WERI-Rb-1 (cell line): ENCODE measurements around the gene ACOT7.

ENCODE experiments used
- DNase-seq: peaks from one replicate; pipeline ENCODE4 v3.0.0-alpha.2; 2020
- H3K27ac ChIP-seq: fragments of 250-450 bp; sonication (Bioruptor Pico); 2 replicates; pipeline ENCODE4 v1.5.1; 2020; ENCODE audit warnings: mild to moderate bottlenecking, moderate library complexity
- H3K27me3 ChIP-seq: fragments of 250-450 bp; sonication (Bioruptor Pico); 2 replicates; pipeline ENCODE4 v1.5.1; 2021; ENCODE audit warnings: mild to moderate bottlenecking, low read depth, moderate library complexity; ENCODE audit not compliant: insufficient read depth, severe bottlenecking
- H3K36me3 ChIP-seq: fragments of 250-450 bp; sonication (Bioruptor Pico); 2 replicates; pipeline ENCODE4 v1.5.1; 2020; ENCODE audit warnings: mild to moderate bottlenecking, moderate library complexity
- H3K4me3 ChIP-seq: 2 replicates; pipeline ENCODE4 v1.5.1; 2011; ENCODE audit warnings: low read depth, mild to moderate bottlenecking, control low read depth, low read length
- H3K9me3 ChIP-seq: fragments of 250-450 bp; sonication (Bioruptor Pico); 2 replicates; pipeline ENCODE4 v1.5.1; 2021; ENCODE audit warnings: mild to moderate bottlenecking, moderate library complexity; ENCODE audit not compliant: severe bottlenecking
- TF ChIP-seq, protein P1 (sequence below): IDR thresholded peaks from 2 replicates; pipeline ENCODE4 v1.5.1; 2011; ENCODE audit warnings: low read depth, mild to moderate bottlenecking, control low read depth, inconsistent platforms, low read length

The ACOT7 gene

DNA sequence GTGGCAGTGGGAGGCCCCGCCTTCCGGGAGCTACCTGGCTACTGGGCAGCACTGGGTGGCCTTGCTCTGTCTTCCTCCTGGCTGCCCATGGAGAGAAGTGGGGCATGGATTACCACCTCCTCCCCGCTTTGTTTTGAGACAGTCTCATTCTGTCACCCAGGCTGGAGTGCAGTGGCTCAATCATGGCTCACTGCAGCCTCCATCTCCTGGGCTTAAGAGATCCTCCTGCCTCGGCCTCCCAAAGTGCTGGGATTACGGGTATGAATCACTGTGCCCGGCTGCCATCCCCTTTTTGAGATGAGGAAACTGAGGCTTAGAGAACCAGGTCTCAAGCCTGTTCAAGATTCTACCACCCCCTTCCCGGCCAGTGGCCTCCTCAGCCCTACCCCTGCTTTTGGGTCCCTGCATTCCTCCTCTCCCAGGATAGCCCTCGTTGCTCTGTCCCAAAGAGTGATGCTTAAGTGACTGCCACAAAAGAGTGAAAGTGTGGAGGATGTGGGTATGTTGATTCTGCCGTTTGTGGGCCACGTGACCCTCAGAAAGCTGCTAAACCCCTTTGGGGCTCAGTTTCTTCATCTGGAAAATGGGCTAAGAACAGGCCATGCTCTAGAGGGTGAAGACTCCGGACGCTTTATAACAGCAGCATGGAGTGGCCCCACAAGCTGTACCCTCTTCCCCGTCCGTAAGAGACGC is 141.7 kb downstream of the ACOT7 start:
- Histone ChIP-seq H3K27me3 (no peaks in the 10 kb centered on the region), H3K4me3 (no peak overlapping the region), H3K9me3 (no peaks in the 10 kb centered on the region), H3K36me3 (no peaks in the 10 kb centered on the region; the same call in 1 of the 2 replicates), H3K27ac (no peak overlapping the region)
- TF ChIP-seq, protein P1, sequence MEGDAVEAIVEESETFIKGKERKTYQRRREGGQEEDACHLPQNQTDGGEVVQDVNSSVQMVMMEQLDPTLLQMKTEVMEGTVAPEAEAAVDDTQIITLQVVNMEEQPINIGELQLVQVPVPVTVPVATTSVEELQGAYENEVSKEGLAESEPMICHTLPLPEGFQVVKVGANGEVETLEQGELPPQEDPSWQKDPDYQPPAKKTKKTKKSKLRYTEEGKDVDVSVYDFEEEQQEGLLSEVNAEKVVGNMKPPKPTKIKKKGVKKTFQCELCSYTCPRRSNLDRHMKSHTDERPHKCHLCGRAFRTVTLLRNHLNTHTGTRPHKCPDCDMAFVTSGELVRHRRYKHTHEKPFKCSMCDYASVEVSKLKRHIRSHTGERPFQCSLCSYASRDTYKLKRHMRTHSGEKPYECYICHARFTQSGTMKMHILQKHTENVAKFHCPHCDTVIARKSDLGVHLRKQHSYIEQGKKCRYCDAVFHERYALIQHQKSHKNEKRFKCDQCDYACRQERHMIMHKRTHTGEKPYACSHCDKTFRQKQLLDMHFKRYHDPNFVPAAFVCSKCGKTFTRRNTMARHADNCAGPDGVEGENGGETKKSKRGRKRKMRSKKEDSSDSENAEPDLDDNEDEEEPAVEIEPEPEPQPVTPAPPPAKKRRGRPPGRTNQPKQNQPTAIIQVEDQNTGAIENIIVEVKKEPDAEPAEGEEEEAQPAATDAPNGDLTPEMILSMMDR, result no peak
- DNase-seq, result no peak

DNA sequence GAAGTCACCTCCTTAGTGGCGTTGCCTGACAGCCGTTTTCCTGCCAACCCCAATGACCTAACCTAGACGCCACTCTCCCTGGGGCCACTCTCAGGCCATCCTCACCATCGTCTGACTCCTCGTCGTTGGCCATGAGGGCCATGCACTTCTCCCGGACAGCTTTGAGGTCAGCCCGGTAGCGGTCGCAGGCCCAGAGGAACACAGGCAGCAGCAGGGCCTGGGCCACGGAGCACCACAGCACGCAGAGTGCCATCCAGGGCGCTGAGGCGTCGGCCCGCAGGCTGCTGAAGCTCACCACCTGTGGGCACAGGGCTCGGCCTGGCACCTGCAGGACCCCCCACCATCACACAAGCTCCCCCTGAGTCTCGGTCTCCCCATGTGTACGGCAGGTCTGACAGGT is 142.3 kb downstream of the ACOT7 start:
- no peaks in the 10 kb centered on the region for H3K27me3 ChIP-seq
- TF ChIP-seq, protein P1, result no peak
- DNase-seq, result no peak
- no peaks in the 10 kb centered on the region for H3K9me3 ChIP-seq
- no peak overlapping the region for H3K27ac ChIP-seq
- no peaks in the 10 kb centered on the region; the same call in 1 of the 2 replicates for H3K36me3 ChIP-seq
- H3K4me3 ChIP-seq, result no peak overlapping the region

DNA sequence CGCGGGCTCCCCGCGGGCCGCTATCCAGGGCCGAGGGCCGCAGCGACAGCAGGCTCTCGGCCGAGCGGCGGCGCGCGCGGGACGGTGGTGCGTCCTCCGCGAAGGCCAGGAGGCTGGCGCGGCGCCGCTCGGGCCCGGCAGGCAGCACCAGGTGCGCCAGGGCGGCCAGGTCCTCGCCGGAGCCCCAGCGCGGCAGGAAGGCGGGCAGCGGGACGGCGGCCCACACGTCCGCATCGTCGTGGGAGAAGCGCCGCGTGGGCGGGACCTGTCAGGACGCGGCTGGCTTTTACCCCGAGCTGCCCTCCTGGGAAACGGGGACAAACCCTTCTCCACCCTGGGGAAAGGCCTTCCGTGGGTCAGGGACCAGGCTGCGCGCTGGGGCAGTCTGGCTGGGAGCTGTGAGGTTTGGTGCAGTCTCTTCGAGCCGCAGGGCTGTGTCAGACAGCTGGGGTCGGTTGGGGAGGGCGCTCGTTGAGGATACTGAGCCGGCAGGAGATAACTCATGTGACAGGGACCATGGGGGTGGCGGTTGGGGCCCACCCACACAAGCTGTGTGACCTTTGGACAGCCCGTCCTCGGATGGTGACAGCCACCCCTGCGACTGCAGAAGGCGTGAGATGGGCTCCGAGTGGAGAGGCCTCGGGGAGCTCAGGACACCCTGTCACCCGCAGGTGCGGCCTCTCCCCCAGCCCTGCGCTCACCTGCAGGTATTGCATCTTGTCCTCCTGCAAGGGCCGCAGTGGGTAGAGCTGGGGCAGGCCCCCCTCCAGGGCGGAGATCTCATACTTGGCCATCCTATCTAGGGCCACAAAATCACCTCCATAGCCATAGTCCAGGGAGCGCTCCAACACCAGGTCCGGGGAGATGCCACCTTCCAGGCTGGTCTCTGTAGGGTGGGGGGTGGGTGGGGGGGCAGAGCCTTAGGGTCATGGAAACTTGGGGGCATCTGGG is 143.6 kb downstream of the ACOT7 start:
- no peaks in the 10 kb centered on the region; the same call in 1 of the 2 replicates for H3K36me3 ChIP-seq
- no peaks in the 10 kb centered on the region for H3K9me3 ChIP-seq
- no peaks in the 10 kb centered on the region for H3K27me3 ChIP-seq
- no peak overlapping the region for H3K27ac ChIP-seq
- TF ChIP-seq, protein P1, result no peak
- DNase-seq, result no peak
- no peak overlapping the region for H3K4me3 ChIP-seq

DNA sequence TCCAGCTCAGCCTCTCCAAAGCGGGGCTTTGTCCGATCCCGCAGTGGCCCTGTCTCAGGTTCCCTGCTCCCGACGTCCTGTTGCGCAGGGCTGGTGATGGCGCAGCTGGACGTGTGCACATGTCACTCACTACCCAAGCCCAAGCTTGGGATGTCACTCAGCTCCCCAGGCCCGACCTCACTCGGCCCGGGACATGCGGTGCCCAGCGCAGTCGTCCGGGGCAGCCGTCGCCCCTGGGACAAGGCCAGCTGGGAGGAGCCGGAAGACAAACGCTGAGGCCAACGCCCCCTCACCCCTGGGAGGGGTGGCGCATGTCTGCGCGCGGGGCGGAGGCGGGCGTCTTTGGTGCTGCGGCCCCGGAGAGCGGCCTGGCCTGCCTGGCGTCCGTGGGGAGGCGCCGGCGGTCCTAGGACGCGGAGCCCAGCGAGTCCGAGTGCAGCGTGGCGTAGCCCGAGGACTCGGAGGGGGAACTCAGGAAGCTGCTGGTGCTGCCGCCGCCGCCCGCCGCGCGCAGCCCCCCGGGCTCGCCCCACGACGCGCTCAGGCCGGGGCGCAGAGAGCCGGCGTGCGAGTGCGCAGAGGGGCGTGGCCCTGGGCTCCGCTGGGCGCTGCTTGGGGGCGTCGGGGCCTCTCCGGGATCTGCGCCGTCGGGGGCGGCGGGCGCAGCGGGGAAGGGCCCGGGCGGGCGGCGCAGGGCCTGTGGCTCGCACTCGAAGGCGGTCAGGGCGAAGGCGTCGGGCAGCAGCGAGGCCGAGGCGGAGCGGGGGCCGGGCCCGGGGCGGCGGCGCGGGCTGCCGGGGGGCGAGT is 144.4 kb downstream of the ACOT7 start:
- Histone ChIP-seq H3K4me3 (peak overlapping the region; percentile 23), H3K27ac (no peak overlapping the region), H3K9me3 (no peaks in the 10 kb centered on the region), H3K27me3 (no peaks in the 10 kb centered on the region), H3K36me3 (no peaks in the 10 kb centered on the region; the same call in 1 of the 2 replicates)
- TF ChIP-seq, protein P1, result no peak
- DNase-seq, result peak; percentile 55

DNA sequence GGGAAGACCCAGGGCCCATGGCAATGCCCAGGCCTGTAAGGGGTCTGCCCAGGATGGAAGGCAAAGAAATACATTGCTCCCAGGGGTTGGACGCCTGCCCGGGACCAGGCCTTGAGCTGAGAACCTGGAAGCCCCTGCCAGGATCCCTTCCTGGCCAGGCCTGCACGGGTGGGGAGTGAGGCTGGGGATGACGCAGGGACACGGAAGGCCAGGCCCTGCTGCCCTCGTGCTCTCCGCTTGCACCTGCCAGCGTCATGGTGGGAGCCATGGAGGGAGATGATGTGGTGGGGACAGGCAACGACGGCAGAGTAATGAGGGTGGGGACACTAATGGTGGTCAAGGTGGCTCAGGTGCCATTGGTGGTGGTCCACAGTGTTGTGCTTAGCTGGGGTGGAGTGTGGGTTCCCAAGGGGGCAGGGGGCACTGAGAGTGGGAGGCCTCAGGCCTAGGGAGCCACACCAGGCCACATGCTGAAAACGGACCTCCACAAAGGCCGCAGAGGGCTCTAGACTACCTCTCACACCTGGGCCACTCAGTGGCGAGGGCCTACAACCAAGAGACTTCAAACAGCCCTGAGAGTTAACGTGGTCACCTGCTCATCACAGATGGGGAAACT is 145.3 kb downstream of the ACOT7 start:
- TF ChIP-seq, protein P1, result no peak
- no peak overlapping the region for H3K27ac ChIP-seq
- no peaks in the 10 kb centered on the region for H3K27me3 ChIP-seq
- no peak for DNase-seq
- no peak overlapping the region for H3K4me3 ChIP-seq
- H3K9me3 ChIP-seq, result no peaks in the 10 kb centered on the region
- no peaks in the 10 kb centered on the region; the same call in 1 of the 2 replicates for H3K36me3 ChIP-seq
